Activated naive CD4-positive, alpha-beta T cell treated with anti-CD3 and anti-CD28 coated beads for 36 hours (primary cell): ENCODE results near the gene ZFC3H1. TPM values are rescaled to one million over a fixed set of nuclear protein-coding genes. Genes with fewer than 3 reads are reported as not detected.

Experiments used
- CTCF ChIA-PET: fragments of 350-600 bp; sonication (Branson Sonifier 250); formaldehyde crosslinking; loops from one replicate; lab custom pipeline; 2021; ENCODE audit warnings: antibody characterized with exemption; lab: Charles Lee
- DNase-seq: peaks from one replicate; pipeline ENCODE4 v3.0.0-alpha.2; 2020
- H3K27ac Mint-ChIP-seq: one replicate; pipeline ENCODE4 v1.8.0; 2021; ENCODE audit warnings: mild to moderate bottlenecking, mixed read lengths
- H3K27me3 Mint-ChIP-seq: one replicate; pipeline ENCODE4 v1.8.0; 2021; ENCODE audit warnings: low read depth, mixed read lengths
- H3K36me3 Mint-ChIP-seq: one replicate; pipeline ENCODE4 v1.8.0; 2021; ENCODE audit warnings: low read depth, mixed read lengths
- H3K4me1 Mint-ChIP-seq: one replicate; pipeline ENCODE4 v1.8.0; 2021; ENCODE audit warnings: low read depth, mixed read lengths
- H3K4me3 Mint-ChIP-seq: one replicate; pipeline ENCODE4 v1.8.0; 2021; ENCODE audit warnings: mild to moderate bottlenecking, moderate library complexity, mixed read lengths
- H3K9me3 Mint-ChIP-seq: one replicate; pipeline ENCODE4 v1.8.0; 2021; ENCODE audit warnings: mixed read lengths
- intact Hi-C: fragments of 100-400 bp; cut with micrococcal nuclease; formaldehyde crosslinking; loops from one replicate; pipeline ENCODE4 v1.15.1; 2023
- total RNA-seq, 2 experiments: library from RNA; stranded (reverse); gene quantifications; one replicate each; pipeline ENCODE4 v1.2.3, GENCODE V29; 2021

The ZFC3H1 gene
- total RNA-seq, 2 experiments from 2014 or later: 56.9 to 62.6 TPM

DNA sequence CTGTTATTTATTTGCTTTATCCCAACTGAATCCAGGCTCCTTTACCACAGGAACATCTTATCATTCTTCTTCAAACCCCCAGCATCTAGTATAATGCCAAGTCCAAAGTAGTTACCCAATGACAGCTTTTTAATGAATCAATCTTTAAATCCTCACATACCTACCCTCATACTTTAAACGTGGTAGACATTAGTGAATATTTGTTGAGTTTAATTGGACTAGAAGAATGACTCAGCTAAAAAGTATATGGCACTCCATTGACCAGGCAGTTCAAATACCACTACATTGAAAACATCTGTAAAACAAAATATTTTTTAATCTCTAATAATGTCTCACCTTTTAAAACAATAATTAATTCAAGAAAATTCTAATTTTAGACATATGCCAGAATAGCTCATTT is 98.1 kb downstream of the ZFC3H1 start:
- CTCF ChIA-PET: no interaction called here
- Mint-ChIP-seq H3K4me3 (no peak overlapping the region), H3K36me3 (no peaks in the 10 kb centered on the region), H3K27me3 (peaks cover 8% of the 10 kb centered on the region), H3K4me1 (no peaks in the 10 kb centered on the region), H3K27ac (no peak overlapping the region), H3K9me3 (no peaks in the 10 kb centered on the region)
- DNase-seq: no peak
- intact Hi-C loops: no loop called here

- no peak for DNase-seq
- Mint-ChIP-seq H3K36me3 (no peaks in the 10 kb centered on the region), H3K27me3 (no peaks in the 10 kb centered on the region), H3K4me1 (no peaks in the 10 kb centered on the region), H3K9me3 (no peaks in the 10 kb centered on the region), H3K27ac (no peak overlapping the region), H3K4me3 (no peak overlapping the region)
- CTCF ChIA-PET: no interaction called here
- intact Hi-C loops: no loop called here
Measured at GRCh38 chr12:71562676-71563595, 100.7 kb downstream of the ZFC3H1 start.

Other genes with a start within 250 kb of the ZFC3H1 start
- not detected for gene LGR5, start 224.1 kb downstream of the ZFC3H1 start, total RNA-seq
- 1 to 10 TPM; 8.3 to 9.4 TPM for gene THAP2, start 453 bp upstream of the ZFC3H1 start, total RNA-seq
- gene TMEM19, start 22.2 kb upstream of the ZFC3H1 start, total RNA-seq: 10 to 100 TPM; 10.9 to 11.1 TPM
- 10 to 100 TPM; 76.3 to 80.3 TPM for gene RAB21, start 91.0 kb upstream of the ZFC3H1 start, total RNA-seq
- 10 to 100 TPM; 90.3 to 94.2 TPM for gene TBC1D15, start 175.9 kb upstream of the ZFC3H1 start, total RNA-seq